SK-N-DZ (cell line): ENCODE results near the gene XDH.

Experiments
- DNase-seq: peaks from one replicate; pipeline ENCODE4 v3.0.0-alpha.2; 2015; ENCODE audit warnings: low spot score

XDH gene

GRCh38 chr2:31331156-31331555 lies 83.4 kb downstream of the XDH start:
- no peak for DNase-seq

- no peak for DNase-seq
Measured at GRCh38 chr2:31329081-31329625, 85.4 kb downstream of the XDH start.

- no peak for DNase-seq
Measured at GRCh38 chr2:31328026-31328425, 86.5 kb downstream of the XDH start.

DNA sequence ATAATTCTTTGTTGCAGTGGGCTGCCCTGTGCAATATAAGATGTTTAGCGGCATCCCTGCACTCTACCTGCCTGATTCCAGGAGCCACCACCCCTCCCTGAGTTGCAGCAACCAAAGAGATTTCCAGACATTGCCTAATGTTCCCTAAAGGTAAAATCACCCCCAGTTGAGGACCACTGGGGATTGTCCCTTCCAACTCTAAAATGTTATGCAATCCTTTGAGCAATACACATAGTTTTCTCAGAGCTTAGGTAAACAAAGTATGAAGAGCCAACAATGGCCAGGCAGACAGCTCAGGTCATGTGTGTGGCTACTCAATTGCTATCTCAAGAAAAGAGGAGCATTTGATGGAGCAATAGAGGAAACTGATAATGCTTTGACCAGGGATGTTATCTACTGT lies 87.0 kb downstream of the XDH start:
- DNase-seq, result no peak

DNA sequence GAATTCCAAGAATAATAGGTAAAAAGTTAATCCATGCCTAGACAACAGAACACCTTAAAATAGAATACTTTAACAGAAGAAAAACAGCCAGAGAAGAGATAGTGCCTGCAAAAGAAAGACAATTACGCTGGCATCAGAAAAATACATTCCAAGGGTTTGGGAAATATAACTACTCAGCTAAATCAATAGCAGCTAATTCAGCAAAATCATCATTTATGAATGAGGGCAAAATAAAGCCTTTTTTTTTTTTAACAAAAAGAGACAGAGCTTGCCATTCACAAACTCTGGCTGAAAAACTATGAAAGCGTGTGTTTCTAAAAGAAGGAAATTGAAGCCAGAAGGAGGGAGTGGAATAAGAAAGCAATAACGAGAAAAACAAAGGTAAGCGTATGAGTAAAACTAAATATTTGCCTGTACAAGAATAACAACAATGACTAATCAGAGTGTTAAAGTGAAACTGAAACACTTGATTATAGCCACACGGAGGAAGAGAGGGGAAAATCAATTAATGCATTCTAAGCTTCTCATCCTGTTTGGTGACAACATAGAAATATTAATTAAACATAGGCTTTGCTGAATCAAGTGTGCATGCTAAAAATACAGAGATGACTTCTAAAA lies 90.4 kb downstream of the XDH start:
- no peak for DNase-seq

GRCh38 chr2:31322371-31322770 lies 92.2 kb downstream of the XDH start:
- no peak for DNase-seq

GRCh38 chr2:31319406-31320175 lies 95.0 kb downstream of the XDH start:
- DNase-seq, result no peak

DNA sequence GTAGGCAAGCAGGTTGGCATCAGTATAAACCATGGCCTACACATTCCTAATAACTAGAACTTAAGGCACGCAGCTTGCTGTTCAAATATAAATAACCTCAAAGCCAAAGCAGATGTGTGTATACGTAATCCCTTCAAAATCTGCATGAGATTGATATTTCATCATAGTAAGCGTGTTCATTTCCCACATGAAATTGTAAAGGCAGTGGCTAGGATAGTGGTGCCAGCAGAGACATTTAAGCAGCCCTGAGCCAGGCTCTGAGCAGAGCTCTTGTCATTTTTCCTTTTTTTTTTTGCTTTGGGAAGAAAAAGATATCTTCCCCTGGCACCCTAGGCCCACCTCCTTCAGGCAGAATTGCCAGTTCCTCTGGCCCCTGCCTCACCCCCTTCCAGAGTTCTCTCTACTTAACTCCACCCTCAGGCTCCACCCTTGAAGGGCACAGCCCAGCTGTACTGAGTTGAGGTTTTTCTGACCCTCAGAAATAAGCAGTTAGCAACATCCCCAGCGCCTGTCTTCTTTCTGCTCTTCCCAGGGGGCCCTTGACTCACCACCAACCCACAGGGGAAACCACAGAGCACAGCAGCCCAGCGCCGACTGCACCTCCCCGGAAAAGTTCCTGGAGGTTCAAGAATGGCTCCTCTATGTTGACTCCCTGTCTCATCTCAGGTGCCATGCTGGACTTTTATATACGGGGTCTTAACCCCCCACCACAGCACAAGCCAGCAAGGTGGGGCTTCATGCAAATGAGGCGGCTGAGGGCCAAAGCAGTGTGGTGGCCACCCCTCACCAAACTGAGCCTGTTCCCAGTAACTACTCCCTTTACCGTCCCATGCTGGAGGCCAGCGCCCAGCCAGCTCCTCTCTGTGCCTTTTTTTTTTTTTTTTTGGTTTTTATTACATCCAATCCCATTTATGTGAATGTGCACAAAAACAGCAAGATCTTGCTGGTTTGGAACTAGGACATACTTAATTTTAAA lies 95.9 kb downstream of the XDH start:
- no peak for DNase-seq

DNA sequence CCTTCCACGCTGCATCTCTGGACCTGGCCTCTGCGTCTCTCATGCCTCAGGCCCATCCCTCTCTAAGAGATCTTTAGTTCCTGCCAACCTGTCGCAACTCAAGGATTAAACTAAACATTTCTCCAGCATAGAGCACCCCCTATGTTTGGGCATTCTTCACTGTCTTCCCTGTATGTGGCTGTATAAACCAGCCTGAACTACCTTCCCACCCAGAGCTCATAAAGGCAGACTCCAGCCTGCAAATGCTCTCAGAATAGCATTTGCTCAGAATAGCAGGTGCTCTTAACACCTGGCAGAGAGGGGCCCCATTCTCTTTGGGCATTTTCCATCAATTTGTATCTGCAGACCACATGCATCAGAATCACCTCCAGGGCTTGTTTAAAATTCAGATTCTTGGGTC lies 97.1 kb downstream of the XDH start:
- DNase-seq, result no peak

DNA sequence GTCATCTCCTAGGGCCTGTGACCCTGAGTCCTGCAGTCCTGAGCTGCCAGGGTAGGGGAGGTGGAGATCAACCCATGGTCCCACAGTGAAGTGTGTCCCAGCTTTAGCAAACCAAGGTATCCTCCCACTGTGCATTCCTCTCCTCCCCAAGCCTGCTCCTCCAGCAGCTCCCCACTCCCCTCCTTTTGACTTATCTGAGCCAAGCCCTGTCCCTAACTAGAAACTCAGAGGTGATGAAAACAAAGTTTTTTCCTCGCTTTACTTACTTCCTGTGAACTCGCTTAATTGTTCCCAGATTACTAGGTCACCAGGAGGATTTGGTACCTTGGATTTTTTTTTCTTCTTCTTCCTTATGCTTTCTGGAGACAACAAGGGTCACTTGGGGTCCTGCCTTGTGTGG lies 99.8 kb downstream of the XDH start:
- no peak for DNase-seq

GRCh38 chr2:31312898-31313297 lies 101.6 kb downstream of the XDH start:
- DNase-seq, result peak; percentile 45

DNA sequence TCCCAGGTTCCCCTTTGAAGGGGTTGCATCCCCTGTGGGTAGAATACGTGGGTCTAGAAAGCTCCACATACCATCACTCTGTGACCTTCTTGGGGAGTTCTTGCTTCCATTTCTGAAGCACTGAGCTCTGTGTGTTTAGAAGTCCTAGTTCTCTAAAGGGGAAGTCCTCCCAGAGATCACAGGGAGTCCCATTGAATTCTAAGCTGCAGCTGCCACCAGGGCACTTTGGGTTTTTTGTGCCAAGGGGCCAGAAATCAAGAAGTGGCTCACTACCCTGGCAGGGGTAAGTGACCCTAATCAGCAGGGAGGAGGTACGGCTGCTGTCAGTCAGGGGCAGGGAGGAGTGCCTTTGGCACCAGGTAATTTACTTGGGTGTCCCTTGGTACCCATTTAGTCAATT lies 109.7 kb downstream of the XDH start:
- DNase-seq, result no peak

GRCh38 chr2:31302940-31303563 lies 111.5 kb downstream of the XDH start:
- DNase-seq, result peak; percentile 61

DNA sequence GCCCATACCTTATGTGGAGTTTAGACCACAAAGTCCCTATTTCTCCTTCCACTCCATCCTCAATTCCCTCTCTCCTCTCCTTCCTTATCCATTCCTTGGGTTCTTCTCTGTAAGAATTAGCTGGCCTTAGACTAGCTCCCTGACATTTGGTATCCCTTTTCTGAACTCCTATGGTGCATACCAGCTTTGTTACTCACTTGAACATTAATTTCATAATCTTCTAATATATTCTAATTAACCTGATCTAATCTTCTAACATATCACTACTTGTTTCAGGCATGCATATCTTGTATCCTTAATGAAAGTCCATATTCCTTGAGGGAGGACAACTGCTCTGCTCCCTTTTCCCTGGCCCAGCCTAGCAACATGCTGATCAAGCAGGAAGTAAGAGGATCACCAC lies 114.2 kb downstream of the XDH start:
- no peak for DNase-seq

GRCh38 chr2:31299547-31299946 lies 115.0 kb downstream of the XDH start:
- no peak for DNase-seq

GRCh38 chr2:31297751-31298150 lies 116.8 kb downstream of the XDH start:
- DNase-seq, result no peak

GRCh38 chr2:31296641-31297287 lies 117.8 kb downstream of the XDH start:
- no peak for DNase-seq

DNA sequence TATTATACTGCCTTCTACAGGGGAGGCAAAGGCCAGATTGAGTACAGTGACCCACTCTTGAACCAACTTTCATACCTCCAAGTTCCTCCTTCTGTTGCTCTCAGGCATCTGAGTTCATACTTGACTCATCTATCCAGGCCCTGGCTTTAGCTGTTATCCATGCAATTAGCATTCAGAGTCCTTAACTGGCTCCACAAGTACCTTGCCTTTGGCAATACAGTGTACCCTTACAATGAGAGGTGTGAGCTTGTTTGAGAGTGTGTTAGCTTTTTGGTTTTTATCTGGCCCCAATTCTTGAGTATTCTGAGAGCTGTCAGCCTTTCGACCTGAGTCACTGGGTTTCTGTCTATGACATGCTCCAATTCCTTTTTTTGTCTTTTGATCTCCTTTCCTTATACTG lies 120.3 kb downstream of the XDH start:
- DNase-seq, result no peak

- no peak for DNase-seq
Measured at GRCh38 chr2:31287654-31288053, 126.9 kb downstream of the XDH start.

- no peak for DNase-seq
Measured at GRCh38 chr2:31286961-31287550, 127.5 kb downstream of the XDH start.

DNA sequence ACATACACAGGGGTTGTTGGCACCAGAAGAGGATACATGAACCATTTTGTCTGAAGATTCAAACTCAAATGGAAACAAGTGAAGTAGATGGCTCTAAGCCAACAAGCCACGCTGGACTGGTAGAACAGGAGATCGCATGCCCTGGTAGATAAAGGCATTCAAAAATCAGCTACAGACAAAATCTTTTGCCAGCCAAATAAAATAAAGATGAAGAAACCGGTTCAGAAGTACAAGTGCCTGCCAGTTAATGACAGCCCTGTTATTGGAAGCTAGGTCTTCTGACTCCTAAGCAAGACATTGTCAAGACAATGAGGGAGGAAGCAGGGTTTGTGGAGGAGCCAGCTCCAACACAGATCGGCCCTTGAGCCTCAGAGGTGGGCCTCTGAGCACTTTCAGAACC lies 128.3 kb downstream of the XDH start:
- no peak for DNase-seq
